ENCODE results near the gene USP6NL.

USP6NL gene

GRCh38 chr10:11454958-11455566, 156.4 kb downstream of the USP6NL start:
- Histone ChIP-seq H3K4me3 (ENCODE audit: low read length) (no peak overlapping the region), H3K9me3 (ENCODE audit: control insufficient read depth, low read length) (no peaks in the 10 kb centered on the region)

DNA sequence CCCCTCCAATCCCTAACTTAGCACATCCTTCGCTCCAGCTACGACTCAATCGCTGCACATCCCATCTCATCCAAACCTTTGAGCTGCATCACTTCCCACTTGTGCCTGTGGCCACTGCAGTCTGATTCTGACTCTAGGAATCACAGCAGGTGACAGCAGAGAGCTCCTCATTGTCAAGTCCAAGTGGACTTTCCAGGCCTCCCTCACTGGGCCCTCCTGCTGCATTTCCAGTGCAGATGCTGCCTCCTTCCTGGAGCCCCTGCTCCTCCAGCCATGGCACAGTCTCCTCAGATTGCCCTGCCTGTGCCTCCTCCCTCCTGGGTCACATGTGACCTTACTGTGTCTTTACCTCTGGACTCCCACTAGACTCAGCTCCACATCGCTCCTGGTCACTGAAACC, 157.3 kb downstream of the USP6NL start:
- Histone ChIP-seq H3K9me3 (ENCODE audit: control insufficient read depth, low read length) (no peaks in the 10 kb centered on the region), H3K27me3 (ENCODE audit: control insufficient read depth, insufficient read depth, low read length) (no peaks in the 10 kb centered on the region), H3K36me3 (ENCODE audit: control insufficient read depth, insufficient read depth, low read length) (no peaks in the 10 kb centered on the region), H3K4me3 (ENCODE audit: low read length) (no peak overlapping the region), H3K9ac (ENCODE audit: low read length) (no peak overlapping the region), H3K4me1 (ENCODE audit: control insufficient read depth, insufficient read depth, low read length) (no peaks in the 10 kb centered on the region)

More at GRCh38 chr10:11454958-11455566, 156.4 kb downstream of the USP6NL start:
- Histone ChIP-seq H3K27me3 (ENCODE audit: control insufficient read depth, insufficient read depth, low read length) (no peaks in the 10 kb centered on the region), H3K9ac (ENCODE audit: low read length) (no peak overlapping the region), H3K4me1 (ENCODE audit: control insufficient read depth, insufficient read depth, low read length) (no peaks in the 10 kb centered on the region), H3K36me3 (ENCODE audit: control insufficient read depth, insufficient read depth, low read length) (no peaks in the 10 kb centered on the region)

DNA sequence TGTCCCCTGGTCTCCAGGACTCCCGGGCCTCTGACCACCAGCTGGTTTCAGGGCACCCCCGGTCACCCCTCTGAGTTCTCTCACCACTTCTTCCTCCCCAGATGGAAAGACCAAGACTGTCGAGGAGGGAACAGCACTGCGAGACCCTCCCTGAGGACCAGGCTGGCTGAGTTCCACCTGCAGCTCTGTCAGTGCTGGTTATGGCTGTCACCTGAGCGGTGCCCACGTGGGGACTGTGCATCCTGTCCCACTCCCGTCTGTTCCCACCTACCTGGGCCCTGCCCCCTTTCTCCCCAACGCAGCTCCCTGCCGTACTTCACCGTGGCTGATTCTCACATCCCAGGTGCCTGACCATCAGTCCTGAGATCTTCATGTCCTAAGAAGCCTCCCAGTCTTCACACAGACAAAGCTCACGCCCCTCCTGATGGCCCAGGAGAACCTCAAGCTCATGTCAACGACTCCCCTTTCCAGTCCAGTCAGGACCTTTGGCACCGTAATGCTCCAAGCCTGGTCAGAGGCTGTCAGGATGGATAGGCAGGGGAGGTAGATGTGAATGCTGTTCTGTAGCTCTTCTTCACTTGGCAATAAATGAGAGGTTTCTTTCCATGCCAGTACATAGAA, 159.7 kb downstream of the USP6NL start:
- Histone ChIP-seq H3K27me3 (ENCODE audit: control insufficient read depth, insufficient read depth, low read length) (no peaks in the 10 kb centered on the region), H3K9me3 (ENCODE audit: control insufficient read depth, low read length) (no peaks in the 10 kb centered on the region), H3K36me3 (ENCODE audit: control insufficient read depth, insufficient read depth, low read length) (no peaks in the 10 kb centered on the region), H3K4me1 (ENCODE audit: control insufficient read depth, insufficient read depth, low read length) (peaks cover 9% of the 10 kb centered on the region), H3K4me3 (ENCODE audit: low read length) (no peak overlapping the region), H3K9ac (ENCODE audit: low read length) (no peak overlapping the region)

GRCh38 chr10:11450427-11450826, 161.0 kb downstream of the USP6NL start:
- H3K4me3 ChIP-seq (ENCODE audit: low read length), result no peak overlapping the region
- H3K36me3 ChIP-seq (ENCODE audit: control insufficient read depth, insufficient read depth, low read length), result no peaks in the 10 kb centered on the region
- peaks cover 9% of the 10 kb centered on the region for H3K4me1 ChIP-seq (ENCODE audit: control insufficient read depth, insufficient read depth, low read length)
- no peak overlapping the region for H3K9ac ChIP-seq (ENCODE audit: low read length)
- no peaks in the 10 kb centered on the region for H3K27me3 ChIP-seq (ENCODE audit: control insufficient read depth, insufficient read depth, low read length)
- no peaks in the 10 kb centered on the region for H3K9me3 ChIP-seq (ENCODE audit: control insufficient read depth, low read length)

GRCh38 chr10:11449761-11450160, 161.7 kb downstream of the USP6NL start:
- no peaks in the 10 kb centered on the region for H3K9me3 ChIP-seq (ENCODE audit: control insufficient read depth, low read length)
- no peak overlapping the region for H3K9ac ChIP-seq (ENCODE audit: low read length)
- no peaks in the 10 kb centered on the region for H3K36me3 ChIP-seq (ENCODE audit: control insufficient read depth, insufficient read depth, low read length)
- no peaks in the 10 kb centered on the region for H3K27me3 ChIP-seq (ENCODE audit: control insufficient read depth, insufficient read depth, low read length)
- H3K4me1 ChIP-seq (ENCODE audit: control insufficient read depth, insufficient read depth, low read length), result peaks cover 9% of the 10 kb centered on the region
- no peak overlapping the region for H3K4me3 ChIP-seq (ENCODE audit: low read length)

DNA sequence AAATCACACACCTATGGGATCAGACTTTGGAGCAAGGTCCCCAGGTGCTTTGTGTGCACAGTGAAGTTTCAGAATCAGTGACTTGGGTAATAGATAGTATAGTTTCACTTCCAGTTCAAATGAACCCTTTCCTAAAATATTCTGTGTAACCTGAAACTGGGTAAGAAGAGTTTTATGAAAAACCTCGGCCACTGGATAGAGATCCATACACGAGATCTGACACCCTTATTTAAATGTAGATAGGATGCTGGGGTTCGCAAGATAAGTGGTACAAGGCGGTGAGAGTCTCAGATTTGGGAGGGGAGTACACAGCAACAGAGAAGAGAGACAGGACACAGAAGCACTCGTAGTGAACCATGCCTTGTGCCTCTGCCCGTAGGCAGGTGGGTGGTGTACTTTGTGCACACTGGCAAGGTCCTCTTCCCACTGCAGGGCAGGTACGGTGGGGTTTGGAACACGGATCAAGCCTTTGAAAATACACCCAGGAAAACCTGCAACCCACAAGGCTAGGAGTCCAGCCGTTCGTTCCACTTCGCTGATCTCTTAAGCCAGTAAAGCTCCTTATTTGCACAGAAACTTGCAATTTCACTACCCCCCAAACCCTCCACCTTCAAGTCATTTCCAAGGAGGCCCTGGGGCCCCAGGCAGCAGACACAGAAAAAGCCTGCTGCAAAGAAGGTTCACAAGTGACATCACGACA, 162.8 kb downstream of the USP6NL start:
- Histone ChIP-seq H3K36me3 (ENCODE audit: control insufficient read depth, insufficient read depth, low read length) (no peaks in the 10 kb centered on the region), H3K4me1 (ENCODE audit: control insufficient read depth, insufficient read depth, low read length) (peaks cover 9% of the 10 kb centered on the region), H3K27me3 (ENCODE audit: control insufficient read depth, insufficient read depth, low read length) (no peaks in the 10 kb centered on the region), H3K4me3 (ENCODE audit: low read length) (no peak overlapping the region), H3K9me3 (ENCODE audit: control insufficient read depth, low read length) (no peaks in the 10 kb centered on the region), H3K9ac (ENCODE audit: low read length) (no peak overlapping the region)

- Histone ChIP-seq H3K4me3 (ENCODE audit: low read length) (no peak overlapping the region), H3K27me3 (ENCODE audit: control insufficient read depth, insufficient read depth, low read length) (no peaks in the 10 kb centered on the region), H3K36me3 (ENCODE audit: control insufficient read depth, insufficient read depth, low read length) (no peaks in the 10 kb centered on the region), H3K4me1 (ENCODE audit: control insufficient read depth, insufficient read depth, low read length) (peaks cover 9% of the 10 kb centered on the region), H3K9me3 (ENCODE audit: control insufficient read depth, low read length) (no peaks in the 10 kb centered on the region), H3K9ac (ENCODE audit: low read length) (no peak overlapping the region)
Measured at GRCh38 chr10:11448190-11448544, 163.3 kb downstream of the USP6NL start.

DNA sequence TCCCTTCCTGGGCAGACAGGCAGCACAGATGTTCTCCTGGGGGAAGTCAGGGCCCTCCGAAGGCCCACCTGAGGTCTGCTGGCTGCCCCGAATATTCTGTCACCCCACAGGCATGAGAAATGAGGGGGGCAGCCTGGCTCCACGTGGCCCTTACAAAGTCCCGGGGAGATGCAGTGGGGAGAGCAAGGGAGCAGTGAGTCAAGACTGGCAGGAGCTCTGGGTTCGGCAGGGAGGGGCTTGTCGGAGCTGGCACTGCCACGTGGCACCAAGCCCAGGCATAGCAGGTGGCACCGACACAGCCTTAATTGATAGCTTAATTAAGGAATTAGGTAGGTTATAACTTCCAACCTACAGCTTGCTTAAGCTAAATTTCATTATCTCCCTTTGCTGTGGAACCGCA, 163.9 kb downstream of the USP6NL start:
- Histone ChIP-seq H3K4me3 (ENCODE audit: low read length) (no peak overlapping the region), H3K4me1 (ENCODE audit: control insufficient read depth, insufficient read depth, low read length) (peaks cover 9% of the 10 kb centered on the region), H3K36me3 (ENCODE audit: control insufficient read depth, insufficient read depth, low read length) (no peaks in the 10 kb centered on the region), H3K9me3 (ENCODE audit: control insufficient read depth, low read length) (no peaks in the 10 kb centered on the region), H3K9ac (ENCODE audit: low read length) (no peak overlapping the region), H3K27me3 (ENCODE audit: control insufficient read depth, insufficient read depth, low read length) (no peaks in the 10 kb centered on the region)

GRCh38 chr10:11446864-11447263, 164.6 kb downstream of the USP6NL start:
- H3K27me3 ChIP-seq (ENCODE audit: control insufficient read depth, insufficient read depth, low read length), result no peaks in the 10 kb centered on the region
- peaks cover 9% of the 10 kb centered on the region for H3K4me1 ChIP-seq (ENCODE audit: control insufficient read depth, insufficient read depth, low read length)
- no peaks in the 10 kb centered on the region for H3K36me3 ChIP-seq (ENCODE audit: control insufficient read depth, insufficient read depth, low read length)
- no peak overlapping the region for H3K9ac ChIP-seq (ENCODE audit: low read length)
- H3K4me3 ChIP-seq (ENCODE audit: low read length), result no peak overlapping the region
- no peaks in the 10 kb centered on the region for H3K9me3 ChIP-seq (ENCODE audit: control insufficient read depth, low read length)

- Histone ChIP-seq H3K4me1 (ENCODE audit: control insufficient read depth, insufficient read depth, low read length) (peaks cover 9% of the 10 kb centered on the region), H3K4me3 (ENCODE audit: low read length) (no peak overlapping the region), H3K9me3 (ENCODE audit: control insufficient read depth, low read length) (no peaks in the 10 kb centered on the region), H3K36me3 (ENCODE audit: control insufficient read depth, insufficient read depth, low read length) (no peaks in the 10 kb centered on the region), H3K27me3 (ENCODE audit: control insufficient read depth, insufficient read depth, low read length) (no peaks in the 10 kb centered on the region), H3K9ac (ENCODE audit: low read length) (no peak overlapping the region)
Measured at GRCh38 chr10:11446133-11446532, 165.3 kb downstream of the USP6NL start.

DNA sequence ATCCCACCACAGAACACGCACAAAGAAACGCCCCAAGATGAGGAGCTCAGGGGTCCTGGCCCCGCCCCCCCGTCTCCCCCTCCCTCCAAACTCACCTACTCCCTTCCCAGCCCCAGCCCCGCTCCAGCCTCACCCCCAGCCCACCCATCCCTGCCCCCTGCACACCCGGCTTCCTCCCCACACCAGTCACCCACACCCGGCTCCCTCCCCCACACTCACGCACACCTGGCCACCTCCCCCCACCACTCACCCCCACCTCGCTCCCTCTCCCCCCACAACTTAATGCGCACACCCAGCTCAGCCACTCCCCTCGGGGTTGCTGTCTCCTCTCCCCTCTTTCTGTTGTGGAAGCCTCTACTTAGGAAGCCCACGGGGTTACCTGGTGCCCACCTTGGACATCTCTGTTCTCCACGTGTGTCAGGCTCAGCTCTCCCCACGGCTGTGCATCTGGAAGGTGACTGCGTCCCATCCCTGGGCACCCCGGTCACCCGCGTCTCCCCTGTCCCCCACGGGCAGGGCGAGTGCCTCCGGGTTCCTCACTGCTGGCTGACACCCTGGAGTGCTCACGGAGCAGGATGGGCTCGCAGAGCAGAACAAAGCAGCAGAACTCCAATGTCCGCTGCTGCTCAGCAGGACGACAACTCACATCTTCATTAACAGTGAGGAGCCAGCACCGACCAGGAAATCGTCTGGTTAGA, 166.8 kb downstream of the USP6NL start:
- no peaks in the 10 kb centered on the region for H3K36me3 ChIP-seq (ENCODE audit: control insufficient read depth, insufficient read depth, low read length)
- no peaks in the 10 kb centered on the region for H3K9me3 ChIP-seq (ENCODE audit: control insufficient read depth, low read length)
- no peak overlapping the region for H3K4me3 ChIP-seq (ENCODE audit: low read length)
- H3K9ac ChIP-seq (ENCODE audit: low read length), result no peak overlapping the region
- no peaks in the 10 kb centered on the region for H3K27me3 ChIP-seq (ENCODE audit: control insufficient read depth, insufficient read depth, low read length)
- peaks cover 9% of the 10 kb centered on the region for H3K4me1 ChIP-seq (ENCODE audit: control insufficient read depth, insufficient read depth, low read length)

DNA sequence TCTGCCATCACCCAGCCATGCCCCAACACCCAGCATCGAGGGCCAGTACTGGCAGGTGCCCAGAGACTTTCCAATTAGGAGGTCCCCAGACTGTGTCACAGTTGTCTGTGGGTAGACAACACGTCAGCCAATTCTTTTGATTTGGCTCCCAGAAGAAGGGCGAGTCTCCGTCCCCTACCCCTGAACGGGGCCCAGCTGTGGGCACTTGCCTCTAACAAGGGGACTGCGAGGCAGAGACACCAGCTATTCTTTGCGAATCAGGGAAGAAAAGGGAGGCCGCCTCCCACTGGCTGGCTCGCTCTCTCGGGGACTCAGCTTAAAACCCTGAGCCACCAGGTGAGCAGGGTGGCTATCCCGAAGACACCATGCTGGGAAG, 167.3 kb downstream of the USP6NL start:
- Histone ChIP-seq H3K27me3 (ENCODE audit: control insufficient read depth, insufficient read depth, low read length) (no peaks in the 10 kb centered on the region), H3K4me3 (ENCODE audit: low read length) (no peak overlapping the region), H3K4me1 (ENCODE audit: control insufficient read depth, insufficient read depth, low read length) (peaks cover 9% of the 10 kb centered on the region), H3K9ac (ENCODE audit: low read length) (no peak overlapping the region), H3K9me3 (ENCODE audit: control insufficient read depth, low read length) (no peaks in the 10 kb centered on the region), H3K36me3 (ENCODE audit: control insufficient read depth, insufficient read depth, low read length) (no peaks in the 10 kb centered on the region)

Measured in mucosa of stomach (tissue), 1 donor.